Medulla oblongata (tissue), 1 donor: ENCODE measurements around the gene PRDX5.

ENCODE experiments used
- DNase-seq: peaks from one replicate; pipeline ENCODE4 v3.0.0-alpha.2; 2015; ENCODE audit errors: extremely low spot score

PRDX5 gene

DNA sequence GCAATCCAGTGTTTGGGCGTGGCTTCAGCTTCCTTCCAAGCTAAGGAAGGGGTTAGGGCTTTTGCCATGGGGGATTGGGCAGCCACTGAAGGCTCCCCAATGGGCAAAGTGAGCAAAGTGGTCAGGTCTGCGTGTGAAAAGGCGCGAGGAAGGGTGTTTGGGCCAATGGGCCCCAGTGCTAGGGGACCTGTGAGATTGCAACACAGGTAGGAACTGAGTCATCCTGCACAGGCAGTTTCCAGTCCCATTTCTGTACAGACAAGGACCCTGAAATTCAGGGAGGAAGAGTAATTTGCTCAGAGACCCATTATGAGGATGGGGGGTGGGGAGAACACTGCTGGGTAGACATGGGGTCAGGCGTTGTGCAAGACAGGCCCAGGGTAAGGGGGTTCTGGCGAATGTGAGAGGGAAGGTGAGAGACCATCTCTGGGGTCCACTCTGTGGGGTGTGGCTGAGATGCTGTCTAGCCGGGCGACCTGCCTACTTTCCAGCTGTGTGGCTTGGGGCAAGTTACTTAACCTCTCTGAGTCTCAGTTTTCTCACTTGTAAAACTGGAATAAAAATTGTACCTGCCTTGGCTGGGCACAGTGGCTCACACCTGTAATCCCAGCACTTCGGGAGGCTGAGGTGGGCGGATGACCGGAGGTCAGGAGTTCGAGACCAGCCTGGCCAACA lies 29.4 kb downstream of the PRDX5 start:
- DNase-seq = no peak

GRCh38 chr11:64348383-64349024 lies 30.6 kb downstream of the PRDX5 start:
- peak; percentile 38 for DNase-seq

DNA sequence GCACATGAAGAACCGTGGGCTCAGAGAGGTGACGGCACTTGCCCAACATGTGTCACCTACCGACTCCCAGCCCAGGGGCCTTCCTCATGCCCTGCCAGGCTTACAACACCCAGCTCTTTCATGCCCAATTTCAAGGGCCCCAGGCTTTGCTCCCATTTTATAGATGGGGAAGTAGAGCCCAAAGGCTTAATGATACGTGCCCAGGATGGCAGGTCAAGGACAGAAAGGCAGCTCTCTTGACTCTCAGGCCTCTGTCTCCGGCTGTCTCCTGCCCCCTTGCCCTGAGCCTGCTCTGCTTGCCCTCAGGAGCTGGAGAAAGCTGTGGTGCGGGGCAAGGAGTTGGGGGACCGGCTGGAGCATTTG lies 31.1 kb downstream of the PRDX5 start:
- DNase-seq = no peak

- DNase-seq = no peak
These were observed 31.5 kb downstream of the PRDX5 start for GRCh38 chr11:64349404-64349803.

- DNase-seq = no peak
These were observed 33.3 kb downstream of the PRDX5 start for GRCh38 chr11:64351136-64351631.

DNA sequence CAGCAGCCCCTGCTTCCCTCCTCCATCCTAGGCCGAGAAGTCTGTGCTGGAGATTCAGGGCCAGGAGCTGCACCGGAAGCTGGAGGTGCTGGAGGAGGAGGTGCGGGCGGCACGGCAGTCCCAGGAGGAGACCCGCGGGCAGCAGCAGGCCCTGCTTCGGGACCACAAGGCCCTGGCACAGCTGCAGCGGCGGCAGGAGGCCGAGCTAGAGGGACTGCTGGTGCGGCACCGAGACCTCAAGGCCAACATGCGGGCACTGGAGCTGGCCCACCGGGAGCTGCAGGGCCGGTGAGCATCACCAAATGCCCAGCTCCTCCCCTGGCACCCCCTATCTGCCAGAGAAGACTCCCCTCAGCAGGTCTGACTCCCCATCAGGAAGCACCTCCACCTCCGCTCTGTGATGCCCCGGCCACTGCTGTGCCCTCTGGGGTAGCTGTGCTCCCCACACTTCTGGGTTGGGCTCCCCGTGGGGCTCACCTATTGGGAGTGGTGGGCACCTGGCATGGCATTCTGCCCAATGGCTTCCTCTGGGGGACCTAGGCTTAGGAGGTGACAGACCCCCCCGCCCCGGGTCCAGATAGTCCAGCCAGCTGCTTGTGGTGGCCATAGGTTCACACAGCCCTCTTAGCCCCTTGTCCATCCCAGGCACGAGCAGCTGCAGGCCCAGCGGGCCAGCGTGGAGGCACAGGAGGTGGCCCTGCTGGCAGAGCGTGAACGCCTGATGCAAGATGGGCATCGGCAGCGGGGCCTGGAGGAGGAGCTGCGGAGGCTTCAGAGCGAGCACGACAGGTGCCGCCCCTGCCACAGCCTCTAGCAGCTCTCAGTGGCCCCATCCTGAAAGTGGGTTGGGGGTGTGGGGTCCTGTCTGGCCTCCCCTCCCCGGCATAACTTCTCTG lies 34.4 kb downstream of the PRDX5 start:
- DNase-seq = no peak

GRCh38 chr11:64352995-64353714 lies 35.2 kb downstream of the PRDX5 start:
- no peak for DNase-seq

- no peak for DNase-seq
These were observed 36.0 kb downstream of the PRDX5 start for GRCh38 chr11:64353715-64354506.

DNA sequence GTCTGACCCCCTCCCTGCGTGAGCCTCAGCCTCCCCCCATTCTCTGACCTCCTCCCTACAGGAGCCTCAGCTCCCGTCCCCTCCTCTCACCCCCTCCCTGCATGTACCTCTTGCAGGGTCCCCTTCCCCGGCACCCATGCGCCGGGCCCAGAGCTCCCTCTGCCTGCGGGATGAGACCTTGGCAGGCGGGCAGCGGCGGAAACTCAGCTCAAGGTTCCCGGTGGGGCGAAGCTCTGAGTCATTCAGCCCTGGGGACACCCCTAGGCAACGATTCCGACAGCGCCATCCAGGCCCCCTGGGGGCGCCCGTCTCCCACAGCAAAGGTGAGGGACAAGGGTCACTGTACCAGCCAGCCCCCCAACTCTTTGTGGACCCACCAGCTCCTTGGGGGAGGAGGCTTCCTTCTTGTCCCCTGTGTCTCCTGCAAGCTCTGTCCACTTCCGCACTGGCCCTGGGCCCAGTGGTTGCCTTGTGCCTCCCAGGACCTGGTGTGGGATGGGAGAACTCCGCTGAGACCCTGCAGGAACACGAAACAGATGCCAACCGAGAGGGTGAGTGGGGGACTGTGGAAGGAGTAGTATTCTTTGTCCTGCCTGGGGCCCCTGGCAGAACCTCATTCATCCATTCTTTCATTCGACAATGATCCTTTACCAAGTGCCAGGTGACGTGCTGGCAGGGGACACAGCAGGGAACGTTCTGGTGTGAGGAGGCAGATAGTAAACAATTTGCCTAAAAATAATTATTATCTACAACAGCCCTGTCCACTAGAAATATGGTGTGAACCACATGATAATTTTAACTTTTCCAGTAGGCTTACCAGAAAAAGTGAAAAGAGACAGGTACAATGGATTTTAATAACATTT lies 37.4 kb downstream of the PRDX5 start:
- peak; percentile 83 for DNase-seq

- no peak for DNase-seq
These were observed 38.8 kb downstream of the PRDX5 start for GRCh38 chr11:64356498-64357411.

DNA sequence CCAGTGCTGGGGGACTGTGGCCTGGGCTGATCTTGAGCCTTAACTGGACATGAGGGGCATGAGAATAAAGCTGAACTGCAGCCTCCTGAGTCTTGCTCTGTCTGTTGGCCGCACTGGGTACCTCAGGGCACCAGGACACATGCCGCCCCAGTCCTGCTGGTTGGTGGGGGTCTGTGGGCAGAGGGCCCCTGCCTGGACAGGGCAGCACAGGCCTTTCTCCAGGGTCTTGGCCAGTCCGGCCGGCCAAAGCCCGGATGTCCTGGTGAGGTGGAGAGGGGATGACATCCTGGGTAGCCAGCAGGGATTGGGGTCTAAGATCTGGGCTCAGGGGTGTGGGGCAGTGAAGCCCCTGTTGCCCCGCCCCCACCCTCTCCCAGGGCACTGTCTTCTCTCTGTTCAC lies 39.5 kb downstream of the PRDX5 start:
- DNase-seq = no peak

- no peak for DNase-seq
These were observed 40.1 kb downstream of the PRDX5 start for GRCh38 chr11:64357904-64358535.

GRCh38 chr11:64358536-64358906 lies 40.6 kb downstream of the PRDX5 start:
- DNase-seq = no peak

- peak; percentile 80 for DNase-seq
These were observed 41.2 kb downstream of the PRDX5 start, which contains the start of gene RPS6KA4 for GRCh38 chr11:64358907-64359711. Gene RPS6KA4, plus strand, starts transcription at chr11:64359162. Its CDS starts 74 bp downstream, at chr11:64359236.

- no peak for DNase-seq
These were observed 42.0 kb downstream of the PRDX5 start for GRCh38 chr11:64359712-64360445.

- no peak for DNase-seq
These were observed 42.6 kb downstream of the PRDX5 start for GRCh38 chr11:64360448-64360921.

DNA sequence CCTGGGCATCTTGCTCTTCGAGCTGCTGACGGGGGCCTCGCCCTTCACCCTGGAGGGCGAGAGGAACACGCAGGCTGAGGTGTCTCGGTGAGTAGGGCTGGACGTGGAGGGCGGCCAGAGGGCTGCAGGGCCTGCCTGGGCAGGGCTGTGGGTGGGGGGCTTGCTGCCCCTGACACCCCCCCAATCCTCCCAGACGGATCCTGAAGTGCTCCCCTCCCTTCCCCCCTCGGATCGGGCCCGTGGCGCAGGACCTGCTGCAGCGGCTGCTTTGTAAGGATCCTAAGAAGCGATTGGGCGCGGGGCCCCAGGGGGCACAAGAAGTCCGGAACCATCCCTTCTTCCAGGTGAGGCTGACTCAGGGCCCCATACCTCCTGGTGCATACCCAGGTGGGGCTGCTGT lies 43.7 kb downstream of the PRDX5 start:
- DNase-seq = no peak
